Brain microvascular endothelial cell (primary cell): ENCODE results near the gene AATK.

ENCODE experiments used
- DNase-seq: peaks from one replicate; pipeline ENCODE4 v3.0.0-alpha.2; 2020
- H3K27ac ChIP-seq: fragments of 250-450 bp; sonication (Bioruptor Pico); 2 replicates; pipeline ENCODE4 v1.5.1; 2020; ENCODE audit warnings: mild to moderate bottlenecking, moderate library complexity
- H3K27me3 ChIP-seq: fragments of 250-450 bp; sonication (Bioruptor Pico); replicated peaks from 2 replicates; pipeline ENCODE4 v1.5.1; 2020; ENCODE audit warnings: mild to moderate bottlenecking
- H3K36me3 ChIP-seq: fragments of 250-450 bp; sonication (Bioruptor Pico); replicated peaks from 2 replicates; pipeline ENCODE4 v1.5.1; 2020; ENCODE audit warnings: mild to moderate bottlenecking
- H3K4me3 ChIP-seq: 2 replicates; pipeline ENCODE4 v1.5.1; 2011; ENCODE audit warnings: low read depth, mild to moderate bottlenecking, control low read depth, low read length, moderate library complexity
- in situ Hi-C: cut with HindIII; loops from 2 replicates; pipeline ENCODE4 v1.10.0; 2017; ENCODE audit warnings: low sequenced_read_pairs, low pct_ligation_motif_present
- TF ChIP-seq, protein P1 (sequence below): IDR thresholded peaks from 2 replicates; pipeline ENCODE4 v1.5.1; 2011; ENCODE audit warnings: low read depth, mild to moderate bottlenecking, moderate library complexity, low read length, control low read depth, inconsistent platforms; ENCODE audit errors: missing control alignments

The AATK gene

DNA sequence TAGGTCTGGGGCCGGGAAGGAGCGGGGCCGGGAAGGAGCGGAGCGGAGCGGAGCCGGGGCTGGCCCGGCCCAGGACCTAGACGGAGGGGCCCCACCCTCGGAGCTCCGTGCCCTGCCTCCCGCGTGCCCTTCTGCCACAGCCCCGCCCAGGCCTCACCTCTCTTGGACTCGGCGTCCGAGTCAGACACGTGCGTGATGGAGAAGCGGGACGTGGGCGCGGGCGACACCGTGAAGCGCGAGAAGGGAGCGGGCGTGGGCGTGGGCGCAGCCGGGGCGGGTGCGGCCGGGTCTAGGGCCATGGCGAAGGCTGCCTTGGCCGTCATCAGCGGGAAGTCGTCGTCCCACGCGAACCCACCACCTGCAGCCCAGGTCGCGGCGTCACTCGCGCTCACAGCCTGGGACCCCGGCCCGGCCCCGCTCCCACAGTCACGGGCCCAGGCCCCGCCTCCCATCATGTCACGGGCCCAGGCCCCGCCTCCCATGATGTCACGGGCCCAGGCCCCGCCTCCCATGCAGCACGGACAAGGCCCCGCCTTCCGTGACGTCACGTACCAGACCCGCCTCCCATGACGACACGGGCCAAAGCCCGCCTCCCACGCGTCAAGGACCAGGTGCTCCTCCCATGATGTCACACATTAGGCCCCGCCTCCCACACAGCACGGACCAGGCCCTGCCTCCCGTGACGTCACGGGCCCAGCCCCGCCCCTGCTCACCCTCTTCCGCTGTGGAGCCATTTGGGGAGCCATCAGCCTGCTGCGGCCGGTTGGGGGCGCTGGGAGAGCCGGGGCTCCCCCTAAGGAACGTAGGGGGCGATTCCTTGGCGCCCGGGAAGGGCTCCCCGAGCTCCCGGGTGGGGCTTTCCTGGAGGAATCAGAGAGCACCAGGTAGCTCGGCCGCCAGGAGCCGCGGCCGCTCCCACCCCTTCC is 46.5 kb downstream of the AATK start:
- TF ChIP-seq, protein P1, sequence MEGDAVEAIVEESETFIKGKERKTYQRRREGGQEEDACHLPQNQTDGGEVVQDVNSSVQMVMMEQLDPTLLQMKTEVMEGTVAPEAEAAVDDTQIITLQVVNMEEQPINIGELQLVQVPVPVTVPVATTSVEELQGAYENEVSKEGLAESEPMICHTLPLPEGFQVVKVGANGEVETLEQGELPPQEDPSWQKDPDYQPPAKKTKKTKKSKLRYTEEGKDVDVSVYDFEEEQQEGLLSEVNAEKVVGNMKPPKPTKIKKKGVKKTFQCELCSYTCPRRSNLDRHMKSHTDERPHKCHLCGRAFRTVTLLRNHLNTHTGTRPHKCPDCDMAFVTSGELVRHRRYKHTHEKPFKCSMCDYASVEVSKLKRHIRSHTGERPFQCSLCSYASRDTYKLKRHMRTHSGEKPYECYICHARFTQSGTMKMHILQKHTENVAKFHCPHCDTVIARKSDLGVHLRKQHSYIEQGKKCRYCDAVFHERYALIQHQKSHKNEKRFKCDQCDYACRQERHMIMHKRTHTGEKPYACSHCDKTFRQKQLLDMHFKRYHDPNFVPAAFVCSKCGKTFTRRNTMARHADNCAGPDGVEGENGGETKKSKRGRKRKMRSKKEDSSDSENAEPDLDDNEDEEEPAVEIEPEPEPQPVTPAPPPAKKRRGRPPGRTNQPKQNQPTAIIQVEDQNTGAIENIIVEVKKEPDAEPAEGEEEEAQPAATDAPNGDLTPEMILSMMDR = peak; percentile 19
- peak; percentile 92 for DNase-seq
- H3K27me3 ChIP-seq = peaks cover 26% of the 10 kb centered on the region
- H3K27ac ChIP-seq = peak overlapping the region; percentile 32
- peak overlapping the region; percentile 49 for H3K4me3 ChIP-seq
- no peaks in the 10 kb centered on the region for H3K36me3 ChIP-seq
- in situ Hi-C loops = loop anchor here (25.0 kb wide), 1 partner anchor 107 kb away; no protein-coding TSS in a partner anchor

DNA sequence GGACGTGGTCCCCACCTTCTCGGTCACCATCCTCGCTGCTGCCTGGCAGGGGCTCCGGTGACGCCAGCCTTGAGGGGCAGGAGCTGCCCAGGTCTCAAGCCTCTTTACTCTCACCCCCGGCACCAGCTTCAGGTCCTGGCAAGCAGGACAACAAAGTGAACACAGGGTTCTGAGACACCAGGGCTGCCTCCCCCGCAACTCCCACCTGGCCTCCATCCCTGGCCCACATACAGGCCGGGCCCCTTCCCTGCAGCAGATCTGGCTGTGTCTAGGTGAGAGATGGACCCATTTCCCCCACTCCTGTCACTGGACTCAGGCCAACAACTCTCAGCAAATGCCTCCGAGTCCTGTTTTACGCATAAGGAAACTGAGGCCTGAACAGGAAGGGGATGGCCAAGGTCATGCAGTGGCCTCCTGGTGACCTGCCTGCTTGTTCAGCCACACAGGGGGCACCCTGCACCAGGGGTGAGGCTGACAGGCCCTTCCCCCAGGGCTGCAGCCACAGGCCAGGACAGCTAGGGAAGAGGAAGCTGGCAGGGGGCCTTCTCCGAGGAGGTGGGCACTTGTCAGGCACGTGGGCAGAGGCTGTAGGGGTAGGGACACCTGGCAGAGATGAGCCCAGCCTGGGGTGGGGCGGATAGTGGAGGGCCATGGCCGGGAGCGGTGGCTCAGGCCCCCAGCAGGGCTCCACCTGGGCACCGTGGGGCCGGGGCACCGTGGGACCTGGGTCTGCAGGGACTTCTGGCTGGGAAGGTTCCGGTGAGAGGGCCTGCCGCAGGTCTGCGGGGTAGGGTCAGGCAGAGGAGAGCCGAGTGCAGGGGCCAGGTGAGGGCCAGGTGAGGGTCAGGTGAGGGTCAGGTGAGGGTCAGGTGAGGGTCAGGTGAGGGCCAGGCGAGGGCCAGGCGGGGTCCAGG is 47.5 kb downstream of the AATK start:
- no peak for DNase-seq
- Histone ChIP-seq H3K27ac (no peak overlapping the region), H3K27me3 (peaks cover 26% of the 10 kb centered on the region), H3K36me3 (no peaks in the 10 kb centered on the region), H3K4me3 (no peak overlapping the region)
- TF ChIP-seq, protein P1 = no peak
- in situ Hi-C loops = loop anchor here (25.0 kb wide), 1 partner anchor 106 kb away; no protein-coding TSS in a partner anchor

GRCh38 chr17:81117672-81118198 is 48.3 kb downstream of the AATK start:
- H3K36me3 ChIP-seq = no peaks in the 10 kb centered on the region
- H3K27ac ChIP-seq = no peak overlapping the region
- no peak for DNase-seq
- in situ Hi-C loops = loop anchor here (25.0 kb wide), 1 partner anchor 105 kb away; no protein-coding TSS in a partner anchor
- H3K4me3 ChIP-seq = no peak overlapping the region
- H3K27me3 ChIP-seq = peaks cover 20% of the 10 kb centered on the region
- TF ChIP-seq, protein P1 = no peak

GRCh38 chr17:81116704-81117103 is 49.3 kb downstream of the AATK start:
- Histone ChIP-seq H3K27ac (no peak overlapping the region), H3K27me3 (peaks cover 10% of the 10 kb centered on the region), H3K36me3 (no peaks in the 10 kb centered on the region), H3K4me3 (no peak overlapping the region)
- TF ChIP-seq, protein P1 = no peak
- in situ Hi-C loops = loop anchor here (25.0 kb wide), 1 partner anchor 104 kb away; no protein-coding TSS in a partner anchor
- DNase-seq = no peak

DNA sequence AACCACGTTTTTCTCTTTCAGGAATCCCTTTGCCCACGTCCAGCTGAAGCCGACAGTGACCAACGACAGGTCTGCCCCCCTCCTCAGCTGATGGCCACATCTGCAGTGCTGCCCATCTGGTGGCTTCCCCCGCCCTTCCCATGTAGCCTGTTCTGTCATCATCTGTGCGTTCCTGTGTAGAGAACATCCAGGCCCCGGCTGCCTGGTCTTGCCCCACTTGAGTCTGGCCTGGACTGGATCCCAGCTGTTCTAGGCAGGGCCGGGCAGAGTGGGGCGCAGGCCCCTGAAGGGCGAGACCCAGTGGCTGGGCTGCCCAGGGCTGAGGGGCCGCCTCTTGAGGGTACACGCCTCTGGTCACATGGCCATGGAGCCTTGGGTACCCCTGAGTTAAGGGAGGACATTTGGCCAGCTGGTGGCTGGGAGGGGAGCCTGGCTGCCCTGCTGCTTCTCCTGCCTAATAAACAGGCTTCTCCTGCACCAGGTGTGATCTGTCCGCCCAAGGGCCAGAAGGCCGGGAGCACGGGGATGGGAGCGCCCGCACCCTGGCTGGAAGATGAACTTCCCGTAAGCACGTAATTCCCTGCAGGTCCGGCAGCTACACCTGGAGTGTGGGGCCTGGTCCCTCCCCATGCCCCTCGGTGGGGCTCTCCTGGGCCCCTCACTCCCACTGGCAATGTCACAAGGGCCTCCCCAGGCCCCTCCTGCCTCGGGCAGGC is 50.1 kb downstream of the AATK start:
- no peak for DNase-seq
- TF ChIP-seq, protein P1 = no peak
- Histone ChIP-seq H3K27me3 (peaks cover 3% of the 10 kb centered on the region), H3K27ac (no peak overlapping the region), H3K36me3 (no peaks in the 10 kb centered on the region), H3K4me3 (no peak overlapping the region)
- in situ Hi-C loops = loop anchor here (25.0 kb wide), 1 partner anchor 104 kb away; no protein-coding TSS in a partner anchor
